OCI-LY3 (cell line): ENCODE results near the gene SLC25A14.

Source experiments
- CTCF ChIP-seq: fragments of 200-600, 300-600 bp; sonication (generic); IDR thresholded peaks from 2 replicates; pipeline ENCODE4 v1.5.1; 2014; ENCODE audit warnings: antibody characterized with exemption, low read length, low read depth
- EZH2phosphoT487 ChIP-seq: fragments of 200-600 bp; shearing (Covaris generic); IDR thresholded peaks from 2 replicates; pipeline ENCODE4 v1.6.1; 2018; ENCODE audit warnings: antibody characterized with exemption, mixed run types, low read depth

- no peak for TF ChIP-seq CTCF
- TF ChIP-seq EZH2phosphoT487: no peak
Observed at GRCh38 chrX:130301405-130301804, 38.3 kb upstream of the SLC25A14 start.
